Body of pancreas (tissue), 4 donors: ENCODE data around the gene ENTPD7. TPM values are rescaled to one million over a fixed set of nuclear protein-coding genes. Genes with fewer than 3 reads are reported as not detected.

ENCODE experiments used
- ATAC-seq: fragments of 150-250 bp; one replicate; pipeline ENCODE4 v1.9.1; 2016
- DNase-seq, 4 donors: peaks; one replicate each; pipeline ENCODE4 v3.0.0-alpha.2; 2019
- H3K27ac ChIP-seq, 4 donors: fragments of 200-600 bp; sonication (generic); 1 replicate in 3 of 4; 2 replicates in 1 of 4; pipeline versions ENCODE4 v1.5.1 to v1.6.1; 2016 to 2019; ENCODE audit warnings: mild to moderate bottlenecking in 1 of 4, mixed read lengths in 1 of 4, moderate library complexity in 1 of 4
- H3K27me3 ChIP-seq, 2 donors: fragments of 200-600 bp; sonication (generic); one replicate each; pipeline ENCODE4 v1.6.0; 2016; ENCODE audit warnings: mild to moderate bottlenecking in 1 of 2
- H3K36me3 ChIP-seq, 2 donors: fragments of 200-600 bp; sonication (generic); replicated peaks in 1 of 2; 2 replicates each; pipeline ENCODE4 v1.5.1; 2016; ENCODE audit warnings: low read depth in 2 of 2; ENCODE audit not compliant: insufficient read depth in 1 of 2
- H3K4me1 ChIP-seq: fragments of 200-600 bp; sonication (generic); one replicate; pipeline ENCODE4 v1.6.0; 2016
- H3K4me3 ChIP-seq, 2 donors: fragments of 200-600 bp; sonication (generic); 1 replicate in 1 of 2; 2 replicates in 1 of 2; pipeline ENCODE4 v1.5.1; 2016 to 2019
- H3K9me3 ChIP-seq, 3 donors: fragments of 200-600 bp; sonication (generic); 1 replicate in 2 of 3; 2 replicates in 1 of 3; pipeline ENCODE4 v1.5.1; 2016
- POLR2A ChIP-seq, 3 donors: fragments of 450-650 bp; IDR thresholded peaks; one replicate each; pipeline ENCODE4 v1.6.1; 2016; ENCODE audit warnings: antibody characterized with exemption in 3 of 3, mild to moderate bottlenecking in 2 of 3
- WGBS, 2 donors: methylation state at CpG; one replicate each; pipeline ENCODE4 v1.1.5; 2017; 5-methylcytosine and 5-hydroxymethylcytosine counted together
- intact Hi-C: fragments of 100-400 bp; cut with DNase I; formaldehyde crosslinking; loops from one replicate; pipeline ENCODE4 v1.15.1; 2023
- total RNA-seq, 2 donors: library from RNA; depleted of rRNA; stranded (reverse); fragments of >200 nt; gene quantifications; one replicate each; pipeline ENCODE4 v1.1.0, GENCODE V29; 2016
- TF ChIP-seq, protein P1 (sequence below), 7 experiments: fragments of 450-650 bp in 4 of 7; fragments of 200-600 bp in 3 of 7; sonication (generic) in 3 of 7; IDR thresholded peaks; one replicate each; pipeline ENCODE4 v1.5.1; 2016 to 2019; ENCODE audit warnings: antibody characterized with exemption in 7 of 7

The ENTPD7 gene
- total RNA-seq, 2 donors from 2014 or later: 9.3 to 17.1 TPM

DNA sequence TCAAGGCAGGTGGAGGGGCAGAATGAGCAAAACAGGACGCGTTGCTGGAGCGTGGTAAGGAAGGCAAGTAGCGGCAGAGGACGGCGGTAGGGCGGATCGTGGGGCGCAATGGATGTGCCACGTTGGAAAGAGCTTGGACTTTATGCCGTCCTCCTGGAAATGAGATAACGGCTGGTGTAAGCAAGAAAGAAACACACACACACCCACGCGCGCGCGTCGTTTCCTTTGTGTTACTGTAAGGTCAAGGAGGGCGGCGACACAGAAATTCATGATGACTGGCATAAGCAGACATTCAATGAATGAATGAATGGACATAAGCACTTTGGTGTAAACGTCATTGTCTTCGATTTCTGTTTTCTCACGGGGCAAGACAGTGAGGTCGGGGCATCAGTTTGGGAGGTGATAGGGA is 683 bp upstream of the ENTPD7 start:
- H3K4me3 ChIP-seq: peak overlapping the region; percentile 77 to 95
- peak overlapping the region in 2 of 4 donors; percentile 32 to 74 for H3K27ac ChIP-seq
- peaks cover 35% of the 10 kb centered on the region for H3K4me1 ChIP-seq
- 1 to 4% methylated on average over 24 of the region's 24 CpGs for WGBS, 2 donors
- peak; percentile 36 to 64 (median 53) for DNase-seq
- no peaks in the 10 kb centered on the region for H3K9me3 ChIP-seq
- intact Hi-C loops: no loop called here
- TF ChIP-seq, protein P1, sequence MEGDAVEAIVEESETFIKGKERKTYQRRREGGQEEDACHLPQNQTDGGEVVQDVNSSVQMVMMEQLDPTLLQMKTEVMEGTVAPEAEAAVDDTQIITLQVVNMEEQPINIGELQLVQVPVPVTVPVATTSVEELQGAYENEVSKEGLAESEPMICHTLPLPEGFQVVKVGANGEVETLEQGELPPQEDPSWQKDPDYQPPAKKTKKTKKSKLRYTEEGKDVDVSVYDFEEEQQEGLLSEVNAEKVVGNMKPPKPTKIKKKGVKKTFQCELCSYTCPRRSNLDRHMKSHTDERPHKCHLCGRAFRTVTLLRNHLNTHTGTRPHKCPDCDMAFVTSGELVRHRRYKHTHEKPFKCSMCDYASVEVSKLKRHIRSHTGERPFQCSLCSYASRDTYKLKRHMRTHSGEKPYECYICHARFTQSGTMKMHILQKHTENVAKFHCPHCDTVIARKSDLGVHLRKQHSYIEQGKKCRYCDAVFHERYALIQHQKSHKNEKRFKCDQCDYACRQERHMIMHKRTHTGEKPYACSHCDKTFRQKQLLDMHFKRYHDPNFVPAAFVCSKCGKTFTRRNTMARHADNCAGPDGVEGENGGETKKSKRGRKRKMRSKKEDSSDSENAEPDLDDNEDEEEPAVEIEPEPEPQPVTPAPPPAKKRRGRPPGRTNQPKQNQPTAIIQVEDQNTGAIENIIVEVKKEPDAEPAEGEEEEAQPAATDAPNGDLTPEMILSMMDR (IDR thresholded peaks at IDR 0.05): no peak
- no peak for TF ChIP-seq POLR2A (IDR thresholded peaks at IDR 0.05)
- H3K27me3 ChIP-seq: no peaks in the 10 kb centered on the region
- no peak for ATAC-seq
- H3K36me3 ChIP-seq: no peaks in the 10 kb centered on the region

DNA sequence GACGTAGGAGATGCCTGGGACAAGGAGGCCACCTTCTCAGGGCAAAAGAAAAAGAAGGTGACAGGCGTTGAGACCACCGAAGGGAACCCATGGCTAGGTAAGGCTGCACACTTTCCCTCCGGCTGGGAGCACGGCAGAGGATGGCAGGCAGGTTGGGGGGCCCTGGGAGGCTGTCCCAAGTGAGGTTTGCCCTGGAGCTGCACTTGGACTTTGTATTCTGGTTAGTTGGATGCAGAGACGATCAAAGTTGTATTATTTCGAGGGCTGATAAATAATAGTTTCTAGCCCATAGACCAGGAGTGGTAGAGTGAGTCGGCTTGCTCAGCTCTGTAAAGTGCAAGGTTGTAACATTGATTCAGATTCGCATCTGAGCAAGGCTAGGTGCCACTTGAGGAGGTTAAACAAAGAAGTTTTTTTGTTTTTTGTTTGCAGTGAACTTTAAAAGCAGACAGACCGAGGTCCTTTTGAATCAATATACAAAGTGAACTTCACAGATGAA is 608 bp downstream of the ENTPD7 start:
- Histone ChIP-seq H3K27ac (peak overlapping the region; percentile 12 to 74 (median 68)), H3K4me1 (peaks cover 43% of the 10 kb centered on the region), H3K9me3 (no peaks in the 10 kb centered on the region), H3K36me3 (no peaks in the 10 kb centered on the region), H3K27me3 (no peaks in the 10 kb centered on the region), H3K4me3 (peak overlapping the region; percentile 77 to 95)
- TF ChIP-seq, protein P1 (IDR thresholded peaks at IDR 0.05): no peak
- no peak for TF ChIP-seq POLR2A (IDR thresholded peaks at IDR 0.05)
- no peak for ATAC-seq
- DNase-seq: no peak
- 3 to 4% methylated on average over 10 of the region's 10 CpGs for WGBS, 2 donors
- intact Hi-C loops: no loop called here

- intact Hi-C loops: no loop called here
- Histone ChIP-seq H3K27me3 (no peaks in the 10 kb centered on the region), H3K9me3 (no peaks in the 10 kb centered on the region), H3K36me3 (no peaks in the 10 kb centered on the region), H3K4me1 (peaks cover 51% of the 10 kb centered on the region), H3K27ac (peak overlapping the region; percentile 21 to 74 (median 68)), H3K4me3 (no peak overlapping the region)
- DNase-seq: no peak
- WGBS, 2 donors: 25 to 52% methylated on average over 6 of the region's 6 CpGs
- TF ChIP-seq POLR2A (IDR thresholded peaks at IDR 0.05): no peak
- TF ChIP-seq, protein P1 (IDR thresholded peaks at IDR 0.05): no peak
- ATAC-seq: no peak
Measured at GRCh38 chr10:99660662-99661376, 1.5 kb downstream of the ENTPD7 start.

DNA sequence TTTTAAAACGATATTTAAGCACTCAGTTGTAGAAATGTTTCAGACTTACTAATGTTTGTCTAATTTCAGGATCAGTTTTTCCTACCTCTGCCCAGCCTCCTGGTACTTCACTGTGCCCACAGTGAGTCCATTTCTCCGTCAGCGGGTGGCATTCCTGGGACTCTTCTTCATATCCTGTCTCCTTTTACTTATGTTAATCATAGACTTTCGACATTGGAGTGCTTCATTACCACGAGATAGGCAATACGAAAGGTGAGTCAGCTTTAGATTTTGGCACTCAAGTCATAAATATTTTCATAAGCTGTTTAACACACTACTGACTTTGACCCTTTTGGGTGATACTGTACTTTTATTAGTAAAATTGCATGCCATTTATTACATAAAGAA is 2.1 kb downstream of the ENTPD7 start:
- 39 to 49% methylated on average over 6 of the region's 6 CpGs for WGBS, 2 donors
- Histone ChIP-seq H3K27ac (peak overlapping the region; percentile 6 to 74 (median 46)), H3K36me3 (no peaks in the 10 kb centered on the region), H3K9me3 (no peaks in the 10 kb centered on the region), H3K27me3 (no peaks in the 10 kb centered on the region), H3K4me1 (peaks cover 53% of the 10 kb centered on the region), H3K4me3 (no peak overlapping the region)
- intact Hi-C loops: no loop called here
- DNase-seq (no peak), ATAC-seq (no peak)
- TF ChIP-seq, protein P1 (IDR thresholded peaks at IDR 0.05): no peak
- no peak for TF ChIP-seq POLR2A (IDR thresholded peaks at IDR 0.05)

GRCh38 chr10:99665304-99665703 is 6.0 kb downstream of the ENTPD7 start:
- WGBS, 2 donors: 96 to 100% methylated on average over 2 of the region's 2 CpGs
- no peak for ATAC-seq

More at GRCh38 chr10:99665304-99665703, 6.0 kb downstream of the ENTPD7 start:
- Histone ChIP-seq H3K4me3 (no peak overlapping the region), H3K4me1 (peaks cover 58% of the 10 kb centered on the region), H3K36me3 (no peaks in the 10 kb centered on the region), H3K27me3 (no peaks in the 10 kb centered on the region), H3K27ac (peak overlapping the region in 1 of 4 donors; percentile 71), H3K9me3 (no peaks in the 10 kb centered on the region)
- intact Hi-C loops: no loop called here
- TF ChIP-seq, protein P1 (IDR thresholded peaks at IDR 0.05): no peak
- no peak for TF ChIP-seq POLR2A (IDR thresholded peaks at IDR 0.05)
- no peak for DNase-seq
